Panc1 (cell line): ENCODE results near the gene C3orf22. TPM values are rescaled to one million over a fixed set of nuclear protein-coding genes. Genes with fewer than 3 reads are reported as not detected.
A peak's percentile ranks its signal among the peaks of the same experiment; 100 is the strongest.

ENCODE experiments used
- ATAC-seq: fragments of 200-7000 bp; cut with Tn5 transposase; 2 replicates; pipeline ENCODE4 v1.9.1; 2020; ENCODE audit warnings: mild to moderate bottlenecking, moderate library complexity
- BruUV-seq: library from RNA; stranded (reverse); fragments of 400-500 nt; replicated peaks from 2 replicates; lab custom pipeline; 2021; lab: Mats Ljungman, UMichigan
- CTCF ChIA-PET: fragments of 300-600 bp; sonication (Branson Sonifier 250); formaldehyde crosslinking; loops from one replicate; lab custom pipeline; 2022; ENCODE audit warnings: antibody characterized with exemption; lab: Charles Lee
- POLR2A ChIA-PET: fragments of 300-600 bp; sonication (Branson Sonifier 250); formaldehyde crosslinking; loops from one replicate; lab custom pipeline; 2022; ENCODE audit warnings: antibody characterized with exemption; lab: Charles Lee
- DNase-seq: peaks from one replicate; pipeline ENCODE4 v3.0.0-alpha.2; 2010; ENCODE audit warnings: low read depth, low spot score
- H3K27ac ChIP-seq: 2 replicates; pipeline ENCODE4 v1.5.1; 2011; ENCODE audit warnings: mild to moderate bottlenecking, low read length, inconsistent platforms
- H3K27me3 ChIP-seq: fragments of 200-500 bp; sonication (Bioruptor generic); 2 replicates; pipeline ENCODE4 v1.6.0; 2014; ENCODE audit warnings: low read length, inconsistent platforms; ENCODE audit not compliant: control insufficient read depth, insufficient read depth
- H3K36me3 ChIP-seq: fragments of 200-500 bp; sonication (Bioruptor generic); 2 replicates; pipeline ENCODE4 v1.5.1; 2014; ENCODE audit warnings: inconsistent platforms, mild to moderate bottlenecking, low read length, moderate library complexity; ENCODE audit not compliant: control insufficient read depth, insufficient read depth
- H3K4me1 ChIP-seq: 2 replicates; pipeline ENCODE4 v1.5.1; 2011; ENCODE audit warnings: inconsistent platforms, mild to moderate bottlenecking, low read length, moderate library complexity; ENCODE audit not compliant: control insufficient read depth, insufficient read depth
- H3K4me3 ChIP-seq, 2 experiments: 2 replicates each; pipeline ENCODE4 v1.5.1; 2011 to 2012; ENCODE audit warnings: low read depth in 2 of 2, low read length in 2 of 2, mild to moderate bottlenecking in 2 of 2, inconsistent platforms in 1 of 2, moderate library complexity in 1 of 2
- H3K9me3 ChIP-seq: fragments of 200-500 bp; sonication (Bioruptor generic); 2 replicates; pipeline ENCODE4 v1.5.1; 2014; ENCODE audit warnings: low read depth, mild to moderate bottlenecking, inconsistent platforms, low read length, moderate library complexity; ENCODE audit not compliant: control insufficient read depth, insufficient read depth
- CTCF ChIP-seq: fragments of 450-650 bp; IDR thresholded peaks from 2 replicates; pipeline ENCODE4 v1.5.1; 2017; ENCODE audit warnings: mild to moderate bottlenecking
- POLR2AphosphoS5 ChIP-seq: IDR thresholded peaks from 2 replicates; pipeline ENCODE4 v1.6.1; 2012; ENCODE audit warnings: mild to moderate bottlenecking, low read depth, low read length, moderate library complexity
- REST ChIP-seq, 2 experiments: IDR thresholded peaks; 2 replicates each; pipeline ENCODE4 v1.6.1; 2011 to 2012; ENCODE audit warnings: low read depth in 2 of 2, control low read depth in 1 of 2, low read length in 1 of 2, mild to moderate bottlenecking in 1 of 2, moderate library complexity in 1 of 2; ENCODE audit not compliant: insufficient read depth in 1 of 2
- SIN3A ChIP-seq: IDR thresholded peaks from 2 replicates; pipeline ENCODE4 v1.6.1; 2012; ENCODE audit warnings: low read depth, mild to moderate bottlenecking, low read length, moderate library complexity, borderline replicate concordance; ENCODE audit not compliant: insufficient read depth
- TCF7L2 ChIP-seq: IDR thresholded peaks from 2 replicates; pipeline ENCODE4 v1.6.1; 2011; ENCODE audit warnings: mild to moderate bottlenecking, low read depth, low read length, inconsistent platforms
- in situ Hi-C: cut with HindIII; loops from 2 replicates; pipeline ENCODE4 v1.10.0; 2016; ENCODE audit warnings: low sequenced_read_pairs, low pct_unique_long_range_greater_than_20kb
- intact Hi-C: fragments of 100-400 bp; cut with micrococcal nuclease; formaldehyde crosslinking; loops from one replicate; pipeline ENCODE4 v1.10.0; 2022; ENCODE audit not compliant: unreplicated experiment
- total RNA-seq: library from RNA; stranded (reverse); gene quantifications from one replicate; pipeline ENCODE4 v1.2.1, GENCODE V29; 2021; ENCODE audit not compliant: unreplicated experiment

The C3orf22 gene
- total RNA-seq, 1 experiment from 2014 or later: not detected

- POLR2A ChIA-PET: no interaction called here
- intact Hi-C loops: no loop called here
These were observed 20.0 kb upstream of the C3orf22 start for GRCh38 chr3:126578702-126579101.

GRCh38 chr3:126577261-126577660, 18.5 kb upstream of the C3orf22 start:
- intact Hi-C loops (no loop called here), in situ Hi-C loops (no loop called here)
- no peaks in the 10 kb centered on the region for H3K4me1 ChIP-seq
- BruUV-seq: no TSS peak
- DNase-seq (no peak), ATAC-seq (no peak)
- H3K27ac ChIP-seq: no peak overlapping the region
- POLR2A ChIA-PET: no interaction called here
- CTCF ChIA-PET: no interaction called here
- no peak overlapping the region for H3K4me3 ChIP-seq
- H3K9me3 ChIP-seq: no peaks in the 10 kb centered on the region
- H3K27me3 ChIP-seq: peaks cover 25% of the 10 kb centered on the region
- no peaks in the 10 kb centered on the region for H3K36me3 ChIP-seq
- TF ChIP-seq REST (IDR thresholded peaks at IDR 0.05; ENCODE audit: insufficient read depth in 1 of 2, low read depth in 2 of 2, low read length in 1 of 2): no peak
- no peak for TF ChIP-seq SIN3A
- TF ChIP-seq POLR2AphosphoS5: no peak
- no peak for TF ChIP-seq CTCF
- TF ChIP-seq TCF7L2: no peak

More at GRCh38 chr3:126578702-126579101, 20.0 kb upstream of the C3orf22 start:
- no TSS peak for BruUV-seq
- DNase-seq (no peak), ATAC-seq (peak; percentile 44; the same call in 1 of the 2 replicates)
- Histone ChIP-seq H3K9me3 (no peaks in the 10 kb centered on the region), H3K27me3 (peaks cover 27% of the 10 kb centered on the region), H3K4me3 (no peak overlapping the region), H3K4me1 (no peaks in the 10 kb centered on the region), H3K36me3 (no peaks in the 10 kb centered on the region), H3K27ac (no peak overlapping the region)
- CTCF ChIA-PET: no interaction called here
- in situ Hi-C loops: no loop called here
- TF ChIP-seq REST (IDR thresholded peaks at IDR 0.05; ENCODE audit: insufficient read depth in 1 of 2, low read depth in 2 of 2, low read length in 1 of 2) (no peak), CTCF (no peak), TCF7L2 (no peak), POLR2AphosphoS5 (no peak), SIN3A (no peak)
